T-helper 2 cell (primary cell): ENCODE results near the gene HADHA.

Experiments used
- DNase-seq, 5 experiments: peaks; one replicate each; pipeline versions ENCODE4 v3.0.0 to v3.0.0-alpha.2; 2012 to 2022

The HADHA gene

DNA sequence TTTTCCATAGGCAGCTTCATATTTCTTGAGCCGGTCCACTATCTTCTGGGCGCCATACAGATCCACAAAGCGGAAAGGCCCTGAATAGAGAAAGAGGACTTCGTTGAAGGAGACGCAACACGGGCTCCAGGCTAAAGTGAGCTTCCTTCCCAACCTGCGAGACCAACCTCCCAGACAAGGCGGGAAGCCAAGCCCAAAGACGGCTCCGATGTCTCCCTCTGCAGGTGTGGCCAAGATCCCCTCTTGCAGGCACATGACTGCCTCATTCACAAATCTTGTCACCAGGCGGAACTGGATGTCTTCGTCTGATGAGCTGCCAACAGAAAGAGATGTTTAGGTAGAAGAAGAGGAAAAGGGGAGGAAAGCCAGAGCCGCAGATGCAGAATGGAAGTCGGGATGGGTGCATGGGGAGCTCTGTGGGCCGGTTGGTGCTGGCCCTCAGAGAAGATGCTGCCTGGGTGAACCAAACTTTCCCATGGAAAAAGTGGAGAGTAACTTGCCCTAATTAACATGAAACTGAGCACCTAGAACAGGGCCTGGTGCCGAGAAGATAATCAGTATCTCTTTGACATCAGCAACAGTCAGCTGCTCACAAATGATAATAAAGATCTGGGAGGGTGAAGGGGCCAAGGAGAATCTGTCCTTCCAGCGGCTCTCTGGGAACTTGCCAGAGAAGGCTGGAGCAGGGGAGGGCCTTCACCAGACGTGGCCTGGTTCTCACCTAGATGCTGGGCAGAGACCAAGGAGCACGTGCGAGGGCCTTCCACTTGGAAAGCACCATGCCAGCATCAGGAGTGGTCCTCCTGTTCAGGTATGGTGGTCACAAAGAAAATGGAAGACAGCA lies 52.9 kb downstream of the HADHA start:
- DNase-seq: no peak

DNA sequence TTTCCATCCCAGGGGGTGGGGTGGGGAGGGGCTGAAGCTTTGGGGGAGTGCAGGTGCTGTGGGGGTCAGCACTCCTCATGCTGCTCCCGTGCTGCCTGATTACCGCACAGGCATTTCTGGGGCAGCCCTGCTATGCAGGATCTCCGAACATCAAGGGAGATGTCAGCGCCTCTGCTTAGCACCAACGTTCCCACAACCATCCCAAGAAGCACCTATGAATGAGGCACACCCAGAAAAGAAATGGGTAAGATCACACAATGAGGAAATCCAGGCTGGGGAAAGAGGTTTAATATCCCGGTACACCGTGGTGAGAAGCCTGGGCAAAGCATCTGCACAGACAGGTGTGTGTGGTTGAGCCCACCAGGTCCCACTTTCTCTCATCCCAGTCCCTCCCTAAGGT lies 54.1 kb downstream of the HADHA start:
- no peak for DNase-seq

DNA sequence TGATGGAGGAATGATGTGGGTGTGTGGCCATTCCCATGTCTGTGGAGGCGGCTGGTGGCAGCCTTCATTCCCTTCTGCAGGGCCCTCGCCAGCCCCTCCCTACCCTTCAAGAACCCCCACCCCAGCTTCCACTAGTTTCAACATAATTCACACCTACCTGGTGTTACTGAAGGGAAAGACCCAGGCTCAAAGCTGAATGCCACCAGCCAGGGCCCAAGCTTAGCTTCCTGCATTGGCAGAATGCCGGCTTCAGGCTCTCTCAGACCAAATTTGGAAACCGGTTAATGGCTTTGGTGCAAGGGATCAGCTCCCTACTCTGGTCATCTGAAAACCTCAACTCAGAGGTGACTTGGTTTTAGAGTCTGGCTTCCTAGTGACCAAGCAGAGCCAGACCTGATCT lies 54.7 kb downstream of the HADHA start:
- DNase-seq: no peak

DNA sequence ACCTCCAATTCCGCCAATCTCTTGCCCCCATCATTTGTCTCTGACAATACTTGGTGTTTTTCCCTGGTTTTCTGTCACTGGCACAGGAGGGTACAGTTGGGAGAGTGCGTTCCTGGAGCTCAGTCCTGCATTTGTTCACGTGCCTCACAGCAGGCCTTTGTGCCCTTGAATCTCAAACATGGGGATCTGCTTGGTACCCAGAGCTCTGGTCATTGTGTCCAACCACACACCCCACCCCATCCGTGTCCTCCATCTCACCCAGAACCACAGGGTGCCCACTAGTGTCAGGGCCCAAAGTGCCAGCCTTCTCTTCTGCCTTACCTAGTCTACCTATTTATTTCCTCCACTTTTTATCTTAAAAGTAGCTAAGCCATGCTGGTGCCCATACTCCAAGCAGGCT lies 55.3 kb downstream of the HADHA start:
- no peak for DNase-seq

DNA sequence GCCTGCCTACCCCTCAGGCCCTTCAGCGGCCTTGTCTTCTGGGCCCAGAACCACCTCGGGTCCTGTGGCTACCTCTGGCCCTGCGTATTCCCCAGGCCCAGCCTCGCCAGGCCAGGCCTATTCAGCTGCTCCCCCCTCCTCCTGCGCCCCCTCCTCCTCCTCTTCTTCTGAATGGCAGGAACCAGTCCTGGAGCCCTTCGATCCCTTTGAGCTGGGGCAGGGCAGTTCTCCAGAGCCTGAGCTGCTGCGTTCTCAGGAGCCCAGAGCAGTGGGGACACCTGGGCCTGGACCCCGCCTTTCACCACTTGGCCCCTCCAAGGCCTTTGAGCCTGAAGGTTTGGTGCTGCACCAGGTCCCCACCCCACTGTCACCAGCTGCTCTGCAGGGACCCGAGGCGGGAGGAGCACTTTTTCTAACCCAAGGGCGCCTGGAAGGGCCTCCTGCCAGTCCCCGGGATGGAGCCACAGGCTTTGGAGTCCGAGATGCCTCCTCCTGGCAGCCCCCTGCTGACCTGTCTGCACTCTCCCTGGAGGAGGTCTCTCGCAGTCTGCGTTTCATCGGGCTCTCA lies 56.8 kb downstream of the HADHA start:
- DNase-seq: no peak

DNA sequence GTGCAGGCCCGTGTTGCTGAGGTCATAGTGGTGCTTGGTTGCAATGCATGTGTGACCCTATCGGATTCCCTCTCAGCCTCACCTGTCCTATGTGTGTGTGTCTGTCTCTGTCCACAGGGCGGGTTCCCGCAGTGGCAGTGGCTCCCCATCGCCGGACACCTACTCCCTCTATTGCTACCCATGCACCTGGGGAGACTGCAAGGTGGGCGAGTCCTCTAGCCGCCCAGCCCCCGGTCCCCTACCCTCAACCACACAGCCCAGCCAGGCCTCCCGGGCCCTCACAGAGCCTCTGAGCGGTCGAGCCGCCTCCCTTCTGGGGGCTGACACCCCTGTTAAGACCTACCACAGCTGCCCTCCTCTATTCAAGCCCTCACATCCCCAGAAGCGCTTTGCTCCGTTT lies 57.3 kb downstream of the HADHA start:
- no peak for DNase-seq

DNA sequence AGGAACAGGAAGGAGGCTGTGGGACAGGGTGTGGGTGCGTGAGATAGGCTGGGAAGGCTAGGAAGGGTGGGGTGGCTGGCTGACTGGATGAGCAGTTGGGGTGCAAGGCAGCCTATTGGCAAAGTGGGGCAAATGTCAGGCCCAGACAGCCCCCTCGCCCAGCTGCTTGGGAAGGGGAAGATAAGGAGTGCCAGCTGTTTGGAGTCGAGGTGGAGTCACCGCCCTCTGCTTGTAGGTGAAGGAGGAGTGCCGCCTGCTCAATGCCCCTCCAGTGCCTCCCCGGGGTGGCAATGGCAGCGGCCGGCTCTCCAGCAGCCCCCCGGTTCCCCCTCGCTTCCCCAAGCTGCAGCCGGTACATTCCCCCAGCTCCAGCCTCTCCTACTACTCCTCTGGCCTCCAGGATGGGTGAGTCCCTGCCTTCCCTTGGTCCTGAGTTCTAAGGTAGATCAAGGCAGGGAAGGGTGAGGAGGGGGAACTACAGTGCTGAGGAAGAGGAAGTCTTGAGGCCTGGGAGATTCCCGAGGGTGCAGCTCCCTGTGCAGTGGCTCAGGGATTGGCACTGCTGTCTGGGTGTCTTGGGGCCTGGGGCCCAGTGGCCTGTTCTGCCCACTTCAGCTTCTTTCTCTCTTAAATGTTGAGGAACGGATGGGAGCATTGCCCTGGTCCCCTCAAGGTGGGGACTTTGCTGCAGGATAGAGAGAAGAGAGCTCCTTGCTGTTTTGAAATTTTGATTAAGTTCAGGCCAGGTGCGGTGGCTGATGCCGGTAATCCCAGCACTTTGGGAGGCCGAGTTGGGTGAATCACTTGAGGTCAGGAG lies 58.3 kb downstream of the HADHA start:
- DNase-seq: no peak

DNA sequence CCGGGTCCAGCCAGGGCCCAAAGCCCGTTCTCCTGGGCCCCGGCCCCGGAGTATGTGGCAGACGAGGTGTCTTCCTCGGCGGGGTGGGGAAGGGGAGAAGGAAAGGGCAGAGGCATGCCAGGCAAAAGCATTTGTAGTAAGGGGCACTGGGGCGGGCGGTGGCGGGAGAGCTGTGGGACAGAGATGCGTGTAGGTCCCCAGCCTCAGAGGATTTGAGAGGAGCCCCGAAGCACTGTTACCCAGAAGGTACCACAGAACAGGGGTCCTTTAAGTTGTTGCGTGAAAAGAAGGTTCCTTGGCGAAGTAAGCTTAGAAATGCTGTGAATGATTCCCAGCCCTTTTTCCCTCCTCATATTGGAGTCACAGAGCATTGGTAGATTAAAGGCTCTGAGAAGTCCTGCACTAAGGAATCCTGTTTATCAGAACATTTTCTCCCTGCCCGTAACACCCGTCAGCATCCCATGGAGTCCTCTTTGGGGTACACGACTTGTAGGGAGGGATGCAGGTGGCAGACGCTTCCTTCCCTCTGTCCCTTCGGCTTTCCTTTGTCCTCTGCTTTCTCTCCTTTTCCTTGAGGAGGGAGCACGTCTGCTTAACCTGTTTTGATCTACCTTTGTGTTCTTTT lies 59.0 kb downstream of the HADHA start:
- no peak for DNase-seq

DNA sequence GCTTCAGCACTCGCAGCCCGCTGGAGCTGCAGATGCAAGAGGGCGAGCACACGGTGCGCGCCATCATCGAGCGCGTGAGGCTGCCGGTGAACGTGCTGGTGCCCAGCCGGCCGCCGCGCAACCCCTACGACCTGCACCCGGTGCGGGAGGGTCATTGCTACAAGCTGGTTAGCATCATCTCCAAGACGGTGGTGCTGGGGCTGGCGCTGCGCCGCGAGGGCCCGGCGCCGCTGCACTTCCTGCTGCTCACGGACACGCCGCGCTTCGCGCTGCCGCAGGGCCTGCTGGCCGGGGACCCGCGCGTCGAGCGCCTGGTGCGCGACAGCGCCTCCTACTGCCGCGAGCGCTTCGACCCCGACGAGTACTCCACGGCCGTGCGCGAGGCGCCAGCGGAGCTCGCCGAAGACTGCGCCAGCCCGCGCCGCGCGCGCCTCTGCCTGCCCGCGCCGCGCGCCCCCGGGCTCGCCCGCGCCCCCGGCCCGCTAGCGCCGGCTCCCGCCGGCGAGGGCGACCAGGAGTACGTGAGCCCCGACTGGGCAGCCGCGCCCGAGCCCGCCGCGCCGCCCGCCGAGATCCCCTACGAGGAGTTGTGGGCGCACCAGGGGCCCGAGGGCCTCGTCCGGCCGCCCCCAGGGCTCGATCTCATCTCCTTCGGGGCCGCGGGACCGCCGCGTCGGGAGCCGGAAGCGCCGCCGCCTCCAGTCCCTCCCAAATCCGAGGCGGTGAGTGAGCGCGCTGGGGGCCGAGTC lies 59.7 kb downstream of the HADHA start:
- peak; percentile 72 to 93 (median 74) for DNase-seq

DNA sequence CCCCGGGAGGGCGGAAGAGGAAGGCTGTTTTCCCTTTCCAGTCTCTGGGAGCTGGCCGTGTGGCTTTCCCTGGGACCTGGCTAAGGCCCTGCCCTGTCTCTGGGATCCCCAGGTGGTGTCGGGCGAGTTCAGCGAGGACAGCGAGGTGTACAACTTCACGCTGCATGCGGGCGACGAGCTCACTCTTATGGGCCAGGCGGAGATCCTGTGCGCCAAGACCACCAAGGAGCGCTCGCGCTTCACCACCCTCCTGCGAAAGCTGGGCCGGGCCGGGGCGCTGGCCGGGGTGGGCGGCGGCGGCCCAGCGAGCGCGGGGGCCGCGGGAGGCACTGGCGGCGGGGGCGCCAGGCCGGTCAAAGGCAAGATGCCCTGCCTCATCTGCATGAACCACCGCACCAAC lies 60.3 kb downstream of the HADHA start:
- no peak for DNase-seq

DNA sequence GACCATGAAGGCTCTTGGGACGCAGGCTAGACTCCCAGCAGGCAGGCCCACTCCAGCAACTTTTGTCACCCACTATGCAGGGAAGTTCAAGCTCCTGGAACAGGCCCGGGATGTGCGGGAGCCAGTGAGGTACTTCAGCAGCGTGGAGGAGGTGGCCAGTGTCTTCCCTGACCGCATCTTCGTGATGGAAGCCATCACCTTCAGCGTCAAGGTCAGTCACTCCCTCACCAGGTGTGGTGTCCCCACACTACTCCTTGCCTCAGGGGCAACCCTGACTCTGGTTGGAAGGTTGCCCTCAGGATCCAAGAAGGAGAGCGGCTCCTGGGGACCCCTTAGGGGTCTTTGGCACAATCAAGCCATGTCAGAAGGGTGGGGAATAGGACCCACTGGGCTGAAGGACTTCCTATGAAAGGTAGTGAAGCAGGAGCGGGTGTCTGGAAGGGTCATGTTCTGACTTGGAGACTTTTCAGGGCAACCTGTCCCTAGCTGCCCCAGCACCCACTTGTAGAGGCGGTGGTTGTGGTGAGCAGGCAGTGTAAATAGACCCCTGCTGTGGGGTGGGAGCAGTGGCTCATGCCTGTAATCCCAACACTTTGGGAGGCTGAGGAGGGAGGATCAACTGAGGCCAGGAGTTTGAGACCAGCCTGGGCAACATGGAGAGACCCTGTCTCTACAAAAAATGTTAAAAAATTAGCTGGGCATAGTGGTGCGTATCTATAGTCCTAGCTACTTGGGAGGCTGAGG lies 61.4 kb downstream of the HADHA start:
- no peak for DNase-seq

DNA sequence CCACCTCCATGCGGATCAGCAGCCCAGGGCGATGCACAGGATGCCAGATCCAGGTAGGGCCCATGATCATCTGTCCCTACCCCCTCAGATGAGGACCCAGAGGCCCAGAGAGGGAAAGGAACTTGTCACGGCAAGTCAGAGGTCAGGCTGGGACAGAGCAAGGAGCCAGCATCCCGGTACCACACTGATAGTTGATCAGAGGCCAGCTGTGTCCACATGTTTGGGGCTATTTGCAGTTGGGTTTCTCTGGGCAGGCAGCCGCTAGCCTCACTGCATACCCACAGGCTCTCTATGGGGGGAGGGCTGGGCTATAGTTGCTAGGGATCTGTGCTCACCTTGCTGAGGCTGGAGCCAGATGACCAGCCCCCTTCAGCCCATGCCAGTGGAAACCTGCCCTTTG lies 62.0 kb downstream of the HADHA start:
- no peak for DNase-seq

DNA sequence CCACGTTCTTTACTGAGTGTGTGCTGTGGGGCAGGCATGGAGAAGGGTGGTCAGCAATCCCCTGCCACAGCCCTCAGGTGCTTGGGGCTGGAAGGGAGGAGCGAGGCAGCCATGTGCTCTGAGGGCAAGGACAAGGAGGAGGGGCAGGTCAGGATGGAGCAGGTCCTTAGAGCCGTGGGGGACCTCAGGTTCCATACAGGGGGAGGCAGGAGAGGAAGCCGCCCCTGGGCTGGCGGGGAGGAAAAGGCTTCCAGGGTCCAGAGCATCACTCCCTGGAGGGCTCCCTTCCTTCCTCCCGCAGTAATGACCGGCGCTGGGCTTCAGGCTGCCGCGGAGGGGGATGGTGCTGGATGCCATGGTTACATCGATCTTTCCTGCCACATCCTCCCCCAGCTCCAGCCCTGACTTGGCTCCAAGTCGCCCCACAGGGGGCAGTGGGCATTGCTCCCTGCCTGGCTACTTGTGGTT lies 65.0 kb downstream of the HADHA start:
- no peak for DNase-seq

DNA sequence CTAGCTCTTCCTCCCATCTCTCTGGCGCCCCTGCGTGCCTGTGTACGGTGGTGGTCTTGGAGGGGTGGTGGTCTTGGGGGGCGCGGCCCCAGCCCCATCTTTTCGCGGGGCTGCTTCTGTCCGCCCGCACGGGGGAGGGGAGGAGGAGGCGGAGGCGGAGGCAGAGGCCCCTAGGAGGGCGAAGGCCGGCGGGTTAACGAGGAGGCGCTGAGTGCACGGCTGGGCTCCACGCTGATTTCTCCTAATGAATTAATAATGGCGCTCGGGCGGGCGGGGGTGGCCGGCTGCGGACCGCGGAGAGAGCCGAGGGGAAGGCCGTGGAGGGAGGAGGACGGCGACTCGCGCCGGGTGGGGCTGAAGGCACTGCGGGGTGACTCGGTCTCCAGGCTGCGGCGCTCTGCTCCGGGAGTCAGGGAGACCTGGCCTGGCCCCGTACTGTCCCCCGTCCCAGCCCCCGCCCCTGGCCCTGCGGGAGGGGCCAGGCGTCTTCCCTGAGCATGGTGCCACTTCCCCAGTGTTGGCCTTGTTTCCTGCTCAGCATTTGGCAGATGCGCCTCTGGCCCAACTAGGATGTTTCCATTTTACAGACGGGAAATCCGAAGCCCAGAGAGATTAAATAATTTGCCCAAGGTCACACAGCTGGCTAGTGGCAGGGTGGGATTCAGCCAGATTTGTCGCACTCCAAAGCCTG lies 65.5 kb downstream of the HADHA start:
- DNase-seq: peak in 1 of 5 experiments; percentile 23

DNA sequence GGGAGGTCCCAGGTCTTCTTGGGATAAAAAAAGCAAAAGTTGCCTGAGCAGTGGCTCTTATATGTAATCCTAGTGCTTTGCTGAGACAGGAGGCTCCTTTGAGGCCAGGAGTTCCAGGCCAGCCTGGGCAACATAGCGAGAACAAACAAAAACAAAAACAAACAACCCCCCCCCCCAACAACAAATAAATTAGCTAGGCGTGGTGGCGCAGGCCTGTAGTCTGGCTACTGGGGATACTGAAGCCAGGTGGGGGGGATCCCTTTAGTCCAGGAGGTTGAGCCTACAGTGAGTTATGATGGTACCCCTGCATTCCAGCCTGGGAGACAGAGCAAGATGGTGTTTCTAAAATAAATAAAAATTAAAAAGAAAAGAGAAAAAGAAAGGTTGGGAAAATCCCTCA lies 66.2 kb downstream of the HADHA start:
- DNase-seq: no peak

DNA sequence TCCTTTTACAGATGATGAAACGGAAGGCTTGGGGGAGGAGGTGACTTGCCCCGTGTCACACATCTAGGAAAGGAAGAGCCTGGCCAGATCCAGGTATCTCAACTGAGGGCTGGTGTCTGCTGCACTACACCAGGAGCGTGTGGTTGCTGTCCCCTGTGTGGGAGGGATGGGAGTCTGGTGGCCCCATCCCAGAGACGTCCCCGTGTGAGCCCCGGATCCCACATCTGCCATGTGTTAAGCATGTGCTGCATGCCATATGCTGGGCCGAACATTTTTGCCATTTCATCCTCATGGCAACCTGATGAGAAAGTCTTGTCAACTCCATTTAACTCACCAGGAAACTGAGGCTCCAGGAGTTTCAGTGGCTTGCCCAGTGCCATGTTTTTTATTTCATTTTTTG lies 67.3 kb downstream of the HADHA start:
- DNase-seq: no peak

DNA sequence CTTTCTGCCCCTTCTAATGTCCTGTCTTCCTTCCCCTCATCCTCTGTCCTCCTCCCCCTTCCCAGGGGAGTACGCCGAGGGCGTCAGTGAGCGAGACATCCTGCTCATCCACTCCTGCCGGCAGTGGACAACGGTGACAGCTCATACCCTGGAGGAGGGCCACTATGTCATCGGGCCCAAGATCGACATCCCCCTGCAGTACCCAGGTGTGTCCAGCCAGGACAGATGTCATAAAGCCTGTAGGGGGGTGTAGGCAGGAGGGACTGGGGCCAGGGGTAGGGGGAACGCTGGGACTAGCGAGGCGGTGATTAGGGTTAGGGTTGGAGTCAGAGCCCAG lies 68.2 kb downstream of the HADHA start:
- DNase-seq: no peak

DNA sequence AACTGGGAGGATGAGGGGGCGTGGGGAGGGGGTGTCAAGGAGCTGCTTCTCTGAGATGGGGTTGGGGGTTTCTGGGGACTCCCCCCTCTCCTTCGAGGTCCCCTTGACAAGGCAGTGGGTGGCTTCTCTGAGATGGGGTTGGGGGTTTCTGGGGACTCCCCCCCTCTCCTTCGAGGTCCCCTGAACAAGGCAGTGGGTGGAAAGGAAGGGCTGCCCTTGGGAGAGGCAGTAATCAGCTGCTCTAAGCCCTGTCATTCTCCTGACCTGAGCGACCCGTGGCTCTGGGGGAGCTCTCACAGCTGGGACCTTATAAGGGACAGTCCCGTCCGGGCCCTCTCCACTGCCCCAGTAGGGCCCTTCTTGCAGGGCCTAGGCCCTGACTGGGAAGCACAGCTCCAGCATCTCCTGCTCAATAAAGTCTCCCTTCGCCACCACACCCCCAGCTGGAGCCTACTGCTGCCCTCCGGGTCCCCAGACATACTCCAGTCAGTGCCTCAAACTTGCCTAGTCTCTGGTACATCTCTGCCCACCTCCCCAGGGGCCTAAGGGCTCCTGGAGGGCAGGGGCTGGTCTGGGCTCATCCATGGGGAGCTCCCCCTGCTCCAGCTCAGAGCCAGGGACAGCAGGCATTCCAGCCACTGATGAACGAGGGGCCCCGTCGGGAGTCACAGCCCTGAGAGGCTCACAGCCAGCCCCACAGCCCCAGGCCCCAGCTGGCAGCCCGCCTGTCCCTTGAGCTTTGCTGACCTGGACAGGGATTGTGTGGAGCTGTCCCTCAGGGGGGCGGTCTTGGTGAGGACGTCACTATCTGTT lies 68.8 kb downstream of the HADHA start:
- DNase-seq: no peak

DNA sequence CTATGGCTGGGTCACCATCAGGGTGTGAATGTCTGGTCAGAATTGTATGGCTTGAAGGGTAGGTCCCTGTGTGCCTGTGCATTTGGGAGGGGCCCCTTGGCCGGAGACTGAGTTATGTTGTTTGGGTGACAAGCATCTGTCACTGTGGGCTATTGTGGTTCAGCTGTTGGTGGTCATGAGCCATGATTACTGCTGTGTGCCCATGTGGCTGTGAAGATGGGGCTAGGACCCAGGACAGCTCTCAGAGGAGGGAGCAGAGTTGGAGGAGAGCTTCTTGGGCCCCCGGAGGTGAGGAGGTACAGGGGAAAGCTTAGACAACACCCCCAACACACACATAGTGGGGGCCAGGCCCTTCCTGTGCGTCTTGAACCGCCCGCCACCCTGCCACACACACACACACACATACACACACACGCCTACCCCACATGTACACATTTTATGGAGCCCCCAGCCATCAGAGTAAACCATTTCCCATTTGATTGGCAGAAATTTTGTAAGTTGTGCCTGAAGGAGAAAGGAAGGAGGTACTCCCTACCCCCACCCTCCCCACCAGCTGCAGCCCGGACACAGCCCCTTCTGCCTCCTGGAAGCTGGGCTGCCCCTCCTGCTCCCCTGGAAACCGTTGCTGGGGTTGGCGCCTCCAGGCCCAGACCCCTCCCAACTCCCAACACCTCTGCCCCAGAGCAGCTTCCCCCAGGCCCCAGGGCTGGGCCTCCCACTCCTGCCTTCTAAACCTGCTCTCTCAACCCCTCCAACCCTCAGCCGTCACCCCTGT lies 69.6 kb downstream of the HADHA start:
- DNase-seq: no peak
